H9 (cell line): ENCODE data around the gene TEF. TPM values are rescaled to one million over a fixed set of nuclear protein-coding genes. Genes with fewer than 3 reads are reported as not detected.

Source experiments
- DNase-seq: peaks from one replicate; pipeline ENCODE4 v3.0.0-alpha.2; 2017
- H2AFZ ChIP-seq: one replicate; pipeline ENCODE4 v1.6.1; 2013; ENCODE audit warnings: mild to moderate bottlenecking, low read length, control low read depth, moderate library complexity
- H2AK5ac ChIP-seq: 2 replicates; pipeline ENCODE4 v1.6.1; 2013; ENCODE audit warnings: low read length, control low read depth, mixed read lengths; ENCODE audit not compliant: insufficient read length
- H2BK120ac ChIP-seq: one replicate; pipeline ENCODE4 v1.6.1; 2013; ENCODE audit warnings: low read depth, mild to moderate bottlenecking, low read length, control low read depth, inconsistent platforms; ENCODE audit not compliant: poor library complexity, severe bottlenecking
- H2BK12ac ChIP-seq: 2 replicates; pipeline ENCODE4 v1.6.1; 2013; ENCODE audit warnings: low read length, control low read depth, mixed read lengths, low read depth; ENCODE audit not compliant: insufficient read length
- H2BK15ac ChIP-seq: 2 replicates; pipeline ENCODE4 v1.6.1; 2013; ENCODE audit warnings: low read depth, low read length, control low read depth
- H2BK20ac ChIP-seq: one replicate; pipeline ENCODE4 v1.6.1; 2013; ENCODE audit warnings: low read depth, mild to moderate bottlenecking, low read length, control low read depth, inconsistent platforms; ENCODE audit not compliant: poor library complexity, severe bottlenecking
- H2BK5ac ChIP-seq: 2 replicates; pipeline ENCODE4 v1.6.1; 2013; ENCODE audit warnings: low read length, control low read depth, mixed read lengths; ENCODE audit not compliant: insufficient read length
- H3K14ac ChIP-seq: 2 replicates; pipeline ENCODE4 v1.6.1; 2013; ENCODE audit warnings: low read length, control low read depth; ENCODE audit not compliant: insufficient read depth
- H3K18ac ChIP-seq: 2 replicates; pipeline ENCODE4 v1.6.1; 2013; ENCODE audit warnings: low read depth, mild to moderate bottlenecking, mixed read lengths, low read length, control low read depth; ENCODE audit not compliant: insufficient read length
- H3K23ac ChIP-seq: 2 replicates; pipeline ENCODE4 v1.6.1; 2013; ENCODE audit warnings: low read length, control low read depth, mixed read lengths, low read depth; ENCODE audit not compliant: insufficient read length
- H3K23me2 ChIP-seq: 2 replicates; pipeline ENCODE4 v1.6.1; 2013; ENCODE audit warnings: low read depth, mild to moderate bottlenecking, mixed read lengths, low read length, control low read depth; ENCODE audit not compliant: insufficient read length, poor library complexity, severe bottlenecking
- H3K27ac ChIP-seq: 2 replicates; pipeline ENCODE4 v1.5.1; 2013; ENCODE audit warnings: low read length, control low read depth, mixed read lengths, low read depth; ENCODE audit not compliant: insufficient read length
- H3K27me3 ChIP-seq: 2 replicates; pipeline ENCODE4 v1.6.1; 2013; ENCODE audit warnings: low read length, control low read depth, inconsistent platforms; ENCODE audit not compliant: insufficient read depth
- H3K4ac ChIP-seq: 2 replicates; pipeline ENCODE4 v1.6.1; 2013; ENCODE audit warnings: low read depth, mild to moderate bottlenecking, control low read depth, inconsistent platforms, low read length, moderate library complexity
- H3K4me1 ChIP-seq: 2 replicates; pipeline ENCODE4 v1.6.1; 2013; ENCODE audit warnings: low read length, control low read depth, inconsistent platforms; ENCODE audit not compliant: insufficient read depth
- H3K4me2 ChIP-seq: 2 replicates; pipeline ENCODE4 v1.6.1; 2013; ENCODE audit warnings: low read length, control low read depth, mixed read lengths; ENCODE audit not compliant: insufficient read length, insufficient read depth
- H3K56ac ChIP-seq: 2 replicates; pipeline ENCODE4 v1.6.1; 2013; ENCODE audit warnings: low read depth, mild to moderate bottlenecking, mixed read lengths, low read length, control low read depth; ENCODE audit not compliant: insufficient read length
- H3K79me1 ChIP-seq: 2 replicates; pipeline ENCODE4 v1.6.1; 2013; ENCODE audit warnings: low read depth, mild to moderate bottlenecking, moderate library complexity, low read length, control low read depth, inconsistent platforms; ENCODE audit not compliant: insufficient read depth, poor library complexity, severe bottlenecking
- H3K79me2 ChIP-seq: 2 replicates; pipeline ENCODE4 v1.6.1; 2013; ENCODE audit warnings: low read length, control low read depth, inconsistent platforms; ENCODE audit not compliant: insufficient read depth
- H3K9ac ChIP-seq: 2 replicates; pipeline ENCODE4 v1.6.1; 2013; ENCODE audit warnings: low read length, control low read depth, mixed read lengths; ENCODE audit not compliant: insufficient read length; ENCODE audit errors: extremely low read depth
- H3K9me3 ChIP-seq: one replicate; pipeline ENCODE4 v1.6.1; 2013; ENCODE audit warnings: low read depth, low read length, inconsistent platforms; ENCODE audit not compliant: control insufficient read depth
- H3T11ph ChIP-seq: one replicate; pipeline ENCODE4 v1.6.1; 2013; ENCODE audit warnings: mild to moderate bottlenecking, low read length, control low read depth, inconsistent platforms
- H4K20me1 ChIP-seq: one replicate; pipeline ENCODE4 v1.6.1; 2013; ENCODE audit not compliant: control insufficient read depth, insufficient read length, insufficient read depth
- H4K5ac ChIP-seq: 2 replicates; pipeline ENCODE4 v1.6.1; 2013; ENCODE audit warnings: low read depth, mild to moderate bottlenecking, mixed read lengths, low read length, control low read depth; ENCODE audit not compliant: insufficient read length
- H4K8ac ChIP-seq: replicated peaks from 2 replicates; pipeline ENCODE4 v1.6.1; 2013; ENCODE audit warnings: low read length, control low read depth, mixed read lengths, low read depth; ENCODE audit not compliant: insufficient read length
- H4K91ac ChIP-seq: 2 replicates; pipeline ENCODE4 v1.6.1; 2013; ENCODE audit warnings: low read depth, mild to moderate bottlenecking, moderate library complexity, mixed read lengths, low read length, control low read depth; ENCODE audit not compliant: insufficient read length
- H3K27ac Mint-ChIP-seq, 3 experiments: 2 replicates in 2 of 3; 3 replicates in 1 of 3; pipeline ENCODE4 v1.8.0; 2020 to 2021; ENCODE audit warnings: mixed read lengths in 3 of 3, mild to moderate bottlenecking in 1 of 3, moderate library complexity in 1 of 3
- H3K27me3 Mint-ChIP-seq: 2 replicates; pipeline ENCODE4 v1.8.0; 2021; ENCODE audit warnings: low read depth, mild to moderate bottlenecking, moderate library complexity, mixed read lengths
- H3K36me3 Mint-ChIP-seq, 3 experiments: 2 replicates in 2 of 3; 3 replicates in 1 of 3; pipeline ENCODE4 v1.8.0; 2020 to 2021; ENCODE audit warnings: low read depth in 3 of 3, mixed read lengths in 3 of 3; ENCODE audit not compliant: insufficient read depth in 1 of 3
- H3K4me1 Mint-ChIP-seq, 2 experiments: 2 replicates each; pipeline ENCODE4 v1.8.0; 2020; ENCODE audit warnings: mixed read lengths in 2 of 2
- H3K4me3 Mint-ChIP-seq, 2 experiments: 2 replicates in 1 of 2; 3 replicates in 1 of 2; pipeline ENCODE4 v1.8.0; 2020 to 2021; ENCODE audit warnings: mild to moderate bottlenecking in 2 of 2, mixed read lengths in 2 of 2, moderate library complexity in 1 of 2
- H3K9me3 Mint-ChIP-seq, 2 experiments: 2 replicates in 1 of 2; 3 replicates in 1 of 2; pipeline ENCODE4 v1.8.0; 2020; ENCODE audit warnings: mild to moderate bottlenecking in 2 of 2, mixed read lengths in 2 of 2, moderate library complexity in 1 of 2
- CTCF ChIP-seq: fragments of 200-600 bp; sonication (generic); conservative IDR thresholded peaks from 3 replicates; pipeline ENCODE4 v1.8.0; 2021; ENCODE audit warnings: antibody characterized with exemption, mild to moderate bottlenecking
- WGBS: extraction: QIAGEN DNeasy Blood & Tissue Kit; methylation state at CpG from one replicate; pipeline ENCODE4 v1.1.7; 2013; ENCODE audit warnings: missing lambda C conversion rate, low lambda C conversion rate, mixed read lengths; ENCODE audit not compliant: insufficient read length; ENCODE audit errors: extremely low coverage; 5-methylcytosine and 5-hydroxymethylcytosine counted together
- total RNA-seq: library from RNA; stranded (reverse); gene quantifications from 2 replicates; pipeline ENCODE4 v1.2.1, GENCODE V29; 2021

The TEF gene
- total RNA-seq, 1 experiment from 2014 or later = 17.9 TPM

DNA sequence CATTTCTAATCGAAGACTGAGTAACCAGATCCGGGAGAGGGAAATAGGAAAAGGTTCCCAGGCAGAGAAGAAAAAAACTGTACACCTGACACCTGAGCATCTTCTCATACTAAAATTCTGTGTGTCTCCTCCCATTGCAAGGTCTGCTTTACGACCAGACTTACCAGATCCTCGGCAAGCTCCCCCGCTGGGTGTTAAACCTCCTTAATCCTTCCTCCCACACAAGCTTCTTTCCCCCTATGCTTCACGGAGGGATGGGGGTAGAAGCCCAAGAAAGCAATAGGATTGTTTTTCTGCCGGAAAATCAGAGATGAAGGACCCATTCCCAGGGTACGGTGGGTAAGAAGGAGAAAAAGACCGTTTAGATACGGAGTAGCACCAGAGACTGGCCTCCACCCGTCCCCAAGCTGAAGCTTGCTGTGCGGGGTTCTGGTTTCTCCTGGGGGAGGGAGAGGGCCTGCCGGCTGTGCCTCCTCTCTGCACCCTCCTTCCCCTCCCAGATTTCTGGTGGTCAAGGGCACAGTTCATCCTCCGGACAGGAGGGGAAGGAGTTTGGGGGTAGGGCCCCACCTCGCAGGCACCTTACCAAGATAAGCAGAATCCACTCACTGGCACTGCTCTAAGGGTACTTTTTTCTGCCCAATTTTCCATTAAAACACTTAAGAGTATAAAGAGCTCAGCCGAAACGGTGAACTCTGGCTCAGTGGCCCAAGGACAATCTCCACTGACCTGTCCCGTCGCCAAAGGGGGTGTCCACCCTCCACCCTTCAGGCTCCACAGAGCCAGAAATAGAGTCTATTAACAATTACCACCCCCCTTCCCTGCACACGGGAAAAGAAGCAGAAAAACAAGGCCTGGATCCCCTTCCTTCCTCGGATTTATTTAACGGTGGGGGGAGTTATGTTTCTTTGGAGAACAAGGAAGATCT lies 63.7 kb downstream of the TEF start:
- no peak for TF ChIP-seq CTCF
- WGBS = no CpG with 5 or more reads among the region's 22 CpGs

More for the DNA sequence above, 63.7 kb downstream of the TEF start:
- Histone ChIP-seq H3K9me3 (no peaks in the 10 kb centered on the region), H3K4me2 (peak overlapping the region; percentile 82), H3K9ac (peak overlapping the region; percentile 57), H2BK20ac (no peak overlapping the region), H3K23ac (no peak overlapping the region), H4K20me1 (no peaks in the 10 kb centered on the region), H2AK5ac (no peak overlapping the region), H3K4me1 (no peaks in the 10 kb centered on the region; the same call in 1 of the 2 replicates), H3K79me2 (peaks cover 24% of the 10 kb centered on the region; the same call in 1 of the 2 replicates), H3K23me2 (peaks cover 23% of the 10 kb centered on the region), H4K91ac (no peak overlapping the region), H3T11ph (no peak overlapping the region), H3K79me1 (peaks cover 4% of the 10 kb centered on the region), H3K56ac (no peak overlapping the region), H2BK120ac (no peak overlapping the region), H3K27me3 (no peaks in the 10 kb centered on the region), H3K14ac (no peak overlapping the region), H3K18ac (no peak overlapping the region), H2BK5ac (no peak overlapping the region), H3K27ac (no peak overlapping the region), H2BK15ac (no peak overlapping the region), H2AFZ (no peak overlapping the region), H2BK12ac (no peak overlapping the region), H4K5ac (no peak overlapping the region), H3K4ac (no peak overlapping the region), H4K8ac (no peak overlapping the region)
- Mint-ChIP-seq H3K27ac (peak overlapping the region; percentile 98 to 99 (median 99)), H3K36me3 (peaks cover 20 to 49% (median 44%) of the 10 kb centered on the region in 3 experiments), H3K9me3 (no peaks in the 10 kb centered on the region), H3K4me1 (peaks cover 14 to 25% of the 10 kb centered on the region in 2 experiments), H3K27me3 (peaks cover 2% of the 10 kb centered on the region; the same call in 1 of the 2 replicates), H3K4me3 (peak overlapping the region; percentile 96)
- DNase-seq = peak; percentile 45
